Fibroblast of lung (primary cell): ENCODE measurements around the gene DYRK1A. TPM values are rescaled to one million over a fixed set of nuclear protein-coding genes. Genes with fewer than 3 reads are reported as not detected.
A peak's percentile ranks its signal among the peaks of the same experiment; 100 is the strongest.

ENCODE experiments used
- DNase-seq, 2 donors: peaks; one replicate each; pipeline versions ENCODE4 v3.0.0 to v3.0.0-alpha.2; 2010; ENCODE audit warnings: low read depth in 2 of 2
- H2AFZ ChIP-seq: 2 replicates; pipeline ENCODE4 v1.5.1; 2012; ENCODE audit warnings: low read length, control low read depth, inconsistent platforms
- H3K27ac ChIP-seq: 2 replicates; pipeline ENCODE4 v1.5.1; 2011; ENCODE audit warnings: low read length, control low read depth; ENCODE audit not compliant: insufficient read depth
- H3K27me3 ChIP-seq: 2 replicates; pipeline ENCODE4 v1.5.1; 2011; ENCODE audit warnings: mild to moderate bottlenecking, low read length; ENCODE audit not compliant: control insufficient read depth, insufficient read depth
- H3K36me3 ChIP-seq: 2 replicates; pipeline ENCODE4 v1.5.1; 2011; ENCODE audit warnings: low read length; ENCODE audit not compliant: control insufficient read depth, insufficient read depth
- H3K4me1 ChIP-seq: 2 replicates; pipeline ENCODE4 v1.5.1; 2011; ENCODE audit warnings: low read length; ENCODE audit not compliant: control insufficient read depth, insufficient read depth; ENCODE audit errors: extremely low read depth
- H3K4me2 ChIP-seq: 2 replicates; pipeline ENCODE4 v1.5.1; 2011; ENCODE audit warnings: low read length, control low read depth; ENCODE audit not compliant: insufficient read depth; ENCODE audit errors: extremely low read depth
- H3K4me3 ChIP-seq, 4 experiments: fragments of 200-600 bp in 1 of 4; sonication (generic) in 1 of 4; replicated peaks in 1 of 4; 2 replicates each; pipeline ENCODE4 v1.5.1; 2011 to 2016; ENCODE audit warnings: low read length in 4 of 4, low read depth in 3 of 4, mild to moderate bottlenecking in 3 of 4, control low read depth in 2 of 4, inconsistent platforms in 1 of 4, mixed read lengths in 1 of 4; ENCODE audit not compliant: insufficient read depth in 1 of 4; ENCODE audit errors: control extremely low read depth in 1 of 4
- H3K79me2 ChIP-seq: 2 replicates; pipeline ENCODE4 v1.5.1; 2012; ENCODE audit warnings: mild to moderate bottlenecking, low read length, inconsistent platforms; ENCODE audit not compliant: control insufficient read depth, insufficient read depth
- H3K9ac ChIP-seq: 2 replicates; pipeline ENCODE4 v1.5.1; 2011; ENCODE audit warnings: mild to moderate bottlenecking, low read length, control low read depth; ENCODE audit not compliant: insufficient read depth
- H3K9me3 ChIP-seq: 2 replicates; pipeline ENCODE4 v1.5.1; 2012; ENCODE audit warnings: low read depth, low read length; ENCODE audit not compliant: control insufficient read depth, insufficient read depth
- H4K20me1 ChIP-seq: 2 replicates; pipeline ENCODE4 v1.5.1; 2011; ENCODE audit warnings: low read length; ENCODE audit not compliant: control insufficient read depth, insufficient read depth; ENCODE audit errors: extremely low read depth
- EZH2 ChIP-seq: IDR thresholded peaks from 2 replicates; pipeline ENCODE4 v1.5.1; 2012; ENCODE audit warnings: low read length, control low read depth, mild to moderate bottlenecking; ENCODE audit errors: missing control alignments
- polyA plus RNA-seq, 2 donors: library from polyadenylated mRNA; depleted of rRNA in 1 of 2; stranded (reverse) in 1 of 2; unstranded in 1 of 2; fragments of >200 nt; gene quantifications; 2 replicates each; pipeline ENCODE4 v1.2.1, GENCODE V29; 2011 to 2012; ENCODE audit warnings: missing spikeins in 1 of 2
- total RNA-seq: library from RNA; depleted of rRNA; stranded (reverse); fragments of >200 nt; gene quantifications from 2 replicates; pipeline ENCODE4 v1.2.1, GENCODE V29; 2014
- TF ChIP-seq, protein P1 (sequence below), 2 donors: IDR thresholded peaks in 1 of 2; conservative IDR thresholded peaks in 1 of 2; 1 replicate in 1 of 2; 2 replicates in 1 of 2; pipeline ENCODE4 v1.5.1; 2011 to 2012; ENCODE audit warnings: low read length in 2 of 2, control low read depth in 1 of 2, inconsistent platforms in 1 of 2, low read depth in 1 of 2, mild to moderate bottlenecking in 1 of 2

DYRK1A gene
- total and polyA plus RNA-seq, 2 donors (not counting 1 experiment from before 2014, with no cell fraction given): 45.9 to 64.1 TPM

DNA sequence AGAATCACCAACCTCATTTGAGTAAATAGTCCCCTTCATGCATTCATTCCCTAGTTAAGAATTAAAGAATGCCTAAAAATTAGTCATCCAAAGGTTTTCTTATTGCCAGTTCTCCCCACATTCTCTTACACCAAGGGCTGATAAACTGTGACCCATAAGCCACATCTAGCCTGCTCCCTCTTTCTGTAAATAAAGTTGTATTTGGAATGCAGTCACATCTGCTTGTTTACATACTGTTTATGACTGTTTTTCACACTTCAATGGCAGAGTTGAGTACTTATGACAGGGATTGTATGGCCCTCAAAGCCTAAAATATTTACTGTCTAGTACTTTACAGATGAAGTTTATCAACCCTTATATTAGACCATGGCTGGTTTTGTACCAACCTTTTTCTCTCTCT, 16.1 kb upstream of the DYRK1A start:
- H3K4me3 ChIP-seq: no peak overlapping the region
- H3K79me2 ChIP-seq: no peaks in the 10 kb centered on the region
- H3K4me1 ChIP-seq: no peaks in the 10 kb centered on the region
- DNase-seq: peak in 1 of 2 donors; percentile 3
- H3K27me3 ChIP-seq: no peaks in the 10 kb centered on the region
- H3K9me3 ChIP-seq: no peaks in the 10 kb centered on the region
- H3K27ac ChIP-seq: no peak overlapping the region
- no peak overlapping the region for H3K9ac ChIP-seq
- H2AFZ ChIP-seq: no peak overlapping the region
- H4K20me1 ChIP-seq: no peaks in the 10 kb centered on the region
- H3K36me3 ChIP-seq: no peaks in the 10 kb centered on the region
- no peak for TF ChIP-seq EZH2
- TF ChIP-seq, protein P1, sequence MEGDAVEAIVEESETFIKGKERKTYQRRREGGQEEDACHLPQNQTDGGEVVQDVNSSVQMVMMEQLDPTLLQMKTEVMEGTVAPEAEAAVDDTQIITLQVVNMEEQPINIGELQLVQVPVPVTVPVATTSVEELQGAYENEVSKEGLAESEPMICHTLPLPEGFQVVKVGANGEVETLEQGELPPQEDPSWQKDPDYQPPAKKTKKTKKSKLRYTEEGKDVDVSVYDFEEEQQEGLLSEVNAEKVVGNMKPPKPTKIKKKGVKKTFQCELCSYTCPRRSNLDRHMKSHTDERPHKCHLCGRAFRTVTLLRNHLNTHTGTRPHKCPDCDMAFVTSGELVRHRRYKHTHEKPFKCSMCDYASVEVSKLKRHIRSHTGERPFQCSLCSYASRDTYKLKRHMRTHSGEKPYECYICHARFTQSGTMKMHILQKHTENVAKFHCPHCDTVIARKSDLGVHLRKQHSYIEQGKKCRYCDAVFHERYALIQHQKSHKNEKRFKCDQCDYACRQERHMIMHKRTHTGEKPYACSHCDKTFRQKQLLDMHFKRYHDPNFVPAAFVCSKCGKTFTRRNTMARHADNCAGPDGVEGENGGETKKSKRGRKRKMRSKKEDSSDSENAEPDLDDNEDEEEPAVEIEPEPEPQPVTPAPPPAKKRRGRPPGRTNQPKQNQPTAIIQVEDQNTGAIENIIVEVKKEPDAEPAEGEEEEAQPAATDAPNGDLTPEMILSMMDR (conservative IDR thresholded peaks at IDR 0.05 in 1 of 2, IDR thresholded peaks at IDR 0.05 in 1 of 2; ENCODE audit: low read depth in 1 of 2, low read length in 2 of 2): no peak
- H3K4me2 ChIP-seq: no peak overlapping the region

DNA sequence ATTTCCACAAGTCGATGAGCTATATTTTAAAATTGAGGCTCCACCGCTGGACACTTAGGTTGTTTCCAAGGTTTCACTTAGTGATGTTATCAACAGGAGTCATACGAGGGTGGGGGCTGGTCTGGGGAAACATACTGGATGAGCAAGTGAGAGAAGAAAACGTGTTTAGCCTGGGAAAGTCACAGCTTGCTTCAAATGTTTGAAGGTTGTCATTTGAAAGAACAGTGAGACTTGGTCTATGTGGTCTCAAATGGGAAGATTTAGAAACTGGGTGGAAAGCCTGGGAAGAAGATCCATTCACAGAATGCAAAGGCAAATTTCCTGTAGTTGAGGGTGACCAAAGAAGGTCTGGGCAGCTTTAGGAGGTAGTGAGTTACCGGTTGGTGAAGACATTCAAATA, 9.9 kb upstream of the DYRK1A start:
- Histone ChIP-seq H3K9me3 (no peaks in the 10 kb centered on the region), H4K20me1 (no peaks in the 10 kb centered on the region), H3K4me3 (no peak overlapping the region), H3K79me2 (no peaks in the 10 kb centered on the region), H3K27me3 (no peaks in the 10 kb centered on the region), H3K9ac (no peak overlapping the region), H3K4me1 (no peaks in the 10 kb centered on the region), H3K4me2 (no peak overlapping the region), H3K27ac (no peak overlapping the region), H3K36me3 (no peaks in the 10 kb centered on the region), H2AFZ (no peak overlapping the region)
- DNase-seq: no peak
- TF ChIP-seq EZH2: no peak
- TF ChIP-seq, protein P1 (conservative IDR thresholded peaks at IDR 0.05 in 1 of 2, IDR thresholded peaks at IDR 0.05 in 1 of 2; ENCODE audit: low read depth in 1 of 2, low read length in 2 of 2): no peak

DNA sequence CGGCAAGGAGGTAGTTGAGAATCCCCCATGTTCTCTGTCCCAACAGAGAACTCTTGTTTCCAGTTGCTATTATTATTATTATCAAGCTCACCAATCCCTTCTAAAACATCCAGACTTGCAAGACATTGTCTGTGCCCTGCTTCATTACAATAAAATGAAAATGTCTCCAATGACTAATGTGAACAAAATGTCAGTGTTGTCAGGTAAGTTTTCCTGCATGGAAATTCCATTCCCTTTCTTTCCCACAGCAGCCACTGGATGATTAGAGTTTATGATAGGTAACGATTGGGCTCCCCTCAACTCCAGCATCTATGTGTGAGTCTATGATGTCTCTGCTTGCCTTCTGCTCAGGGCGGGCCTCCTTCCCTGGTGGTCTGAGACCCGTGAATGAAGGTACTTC, 8.9 kb upstream of the DYRK1A start:
- Histone ChIP-seq H4K20me1 (no peaks in the 10 kb centered on the region), H3K9ac (no peak overlapping the region), H3K4me2 (no peak overlapping the region), H3K27ac (no peak overlapping the region), H3K79me2 (no peaks in the 10 kb centered on the region), H3K4me3 (no peak overlapping the region), H3K36me3 (no peaks in the 10 kb centered on the region), H3K4me1 (no peaks in the 10 kb centered on the region), H3K9me3 (no peaks in the 10 kb centered on the region), H2AFZ (no peak overlapping the region), H3K27me3 (no peaks in the 10 kb centered on the region)
- DNase-seq: no peak
- TF ChIP-seq, protein P1 (conservative IDR thresholded peaks at IDR 0.05 in 1 of 2, IDR thresholded peaks at IDR 0.05 in 1 of 2; ENCODE audit: low read depth in 1 of 2, low read length in 2 of 2): no peak
- no peak for TF ChIP-seq EZH2
